Activated T-helper 1 cell treated with anti-CD3 and anti-CD28 coated beads, Interleukin-2, amount 50 U/mL, for 16 hours (primary cell): Measurements from ENCODE around the gene CHKA.

ENCODE experiments used
- DNase-seq, 2 donors: peaks; one replicate each; pipeline ENCODE4 v3.0.0-alpha.2; 2020; ENCODE audit warnings: low read depth in 1 of 2, low spot score in 1 of 2

Gene CHKA

DNA sequence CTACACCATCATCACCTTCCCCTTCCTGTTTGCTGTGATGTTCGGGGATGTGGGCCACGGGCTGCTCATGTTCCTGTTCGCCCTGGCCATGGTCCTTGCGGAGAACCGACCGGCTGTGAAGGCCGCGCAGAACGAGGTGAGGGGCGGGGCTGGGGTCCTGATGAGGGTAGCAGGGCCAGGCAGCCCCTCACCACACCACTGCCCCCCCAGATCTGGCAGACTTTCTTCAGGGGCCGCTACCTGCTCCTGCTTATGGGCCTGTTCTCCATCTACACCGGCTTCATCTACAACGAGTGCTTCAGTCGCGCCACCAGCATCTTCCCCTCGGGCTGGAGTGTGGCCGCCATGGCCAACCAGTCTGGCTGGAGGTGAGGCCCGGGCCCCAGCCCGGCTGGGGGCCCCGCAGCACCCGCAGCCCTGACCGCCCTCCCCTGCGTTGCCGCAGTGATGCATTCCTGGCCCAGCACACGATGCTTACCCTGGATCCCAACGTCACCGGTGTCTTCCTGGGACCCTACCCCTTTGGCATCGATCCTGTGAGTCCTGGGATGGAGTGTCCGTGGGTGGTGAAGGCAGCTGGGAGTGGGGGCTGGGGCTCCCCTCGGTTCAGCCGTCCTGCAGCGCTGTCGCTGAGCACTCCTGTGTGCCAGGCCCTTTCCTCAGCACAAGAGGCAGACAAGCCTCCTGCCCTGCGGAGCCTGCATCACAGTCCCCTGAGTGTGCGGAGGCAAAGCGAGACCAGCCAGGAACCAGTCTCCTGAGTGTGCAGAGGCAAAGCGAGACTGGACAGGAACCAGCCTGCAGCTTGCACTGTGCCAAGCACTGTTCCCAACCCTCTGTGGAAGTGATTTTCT is 73.5 kb downstream of the CHKA start:
- no peak for DNase-seq

DNA sequence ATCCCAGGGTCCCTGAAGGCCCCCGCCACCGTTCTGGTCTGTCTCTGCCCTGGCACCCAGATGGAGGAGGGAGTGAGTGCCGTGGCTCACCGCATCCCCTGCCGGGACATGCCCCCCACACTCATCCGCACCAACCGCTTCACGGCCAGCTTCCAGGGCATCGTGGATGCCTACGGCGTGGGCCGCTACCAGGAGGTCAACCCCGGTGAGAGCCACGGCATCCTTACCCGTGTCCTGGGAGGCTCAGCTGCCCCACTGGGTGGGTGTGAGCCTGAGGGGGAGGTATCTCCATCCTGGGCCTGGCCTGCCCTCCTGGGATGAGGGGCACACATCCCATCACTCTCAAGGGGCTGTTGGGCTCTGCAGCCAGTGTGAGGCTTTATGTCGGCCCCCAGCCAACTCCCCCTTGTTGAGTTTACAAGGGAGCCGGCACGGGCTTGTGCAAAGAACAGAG is 76.3 kb downstream of the CHKA start:
- no peak for DNase-seq

DNA sequence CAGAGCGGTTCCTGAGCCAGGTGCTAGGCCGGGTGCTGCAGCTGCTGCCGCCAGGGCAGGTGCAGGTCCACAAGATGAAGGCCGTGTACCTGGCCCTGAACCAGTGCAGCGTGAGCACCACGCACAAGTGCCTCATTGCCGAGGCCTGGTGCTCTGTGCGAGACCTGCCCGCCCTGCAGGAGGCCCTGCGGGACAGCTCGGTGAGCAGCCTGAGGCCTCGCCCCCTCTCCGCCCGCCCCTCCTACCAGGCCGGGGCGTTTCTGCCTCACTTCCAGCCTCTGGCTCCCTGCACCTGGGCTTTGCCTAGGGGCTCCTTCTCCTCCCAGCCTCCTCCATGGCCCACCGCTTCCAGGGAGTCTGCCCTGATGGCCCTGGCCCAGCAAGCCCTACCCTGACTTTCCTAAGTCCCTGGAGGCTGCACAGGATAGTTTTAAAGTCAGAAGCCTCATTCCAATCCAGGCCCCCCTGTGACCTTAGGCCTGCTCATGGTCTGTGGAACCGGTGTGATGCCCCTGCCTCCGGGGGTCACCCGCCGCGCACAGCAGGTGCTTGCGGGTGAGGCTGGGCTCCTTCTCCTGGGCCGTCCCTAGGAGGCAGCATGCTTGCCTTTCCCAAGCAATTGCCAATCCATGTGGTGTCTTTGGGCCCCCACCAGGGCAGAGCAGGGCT is 76.9 kb downstream of the CHKA start:
- DNase-seq: no peak

DNA sequence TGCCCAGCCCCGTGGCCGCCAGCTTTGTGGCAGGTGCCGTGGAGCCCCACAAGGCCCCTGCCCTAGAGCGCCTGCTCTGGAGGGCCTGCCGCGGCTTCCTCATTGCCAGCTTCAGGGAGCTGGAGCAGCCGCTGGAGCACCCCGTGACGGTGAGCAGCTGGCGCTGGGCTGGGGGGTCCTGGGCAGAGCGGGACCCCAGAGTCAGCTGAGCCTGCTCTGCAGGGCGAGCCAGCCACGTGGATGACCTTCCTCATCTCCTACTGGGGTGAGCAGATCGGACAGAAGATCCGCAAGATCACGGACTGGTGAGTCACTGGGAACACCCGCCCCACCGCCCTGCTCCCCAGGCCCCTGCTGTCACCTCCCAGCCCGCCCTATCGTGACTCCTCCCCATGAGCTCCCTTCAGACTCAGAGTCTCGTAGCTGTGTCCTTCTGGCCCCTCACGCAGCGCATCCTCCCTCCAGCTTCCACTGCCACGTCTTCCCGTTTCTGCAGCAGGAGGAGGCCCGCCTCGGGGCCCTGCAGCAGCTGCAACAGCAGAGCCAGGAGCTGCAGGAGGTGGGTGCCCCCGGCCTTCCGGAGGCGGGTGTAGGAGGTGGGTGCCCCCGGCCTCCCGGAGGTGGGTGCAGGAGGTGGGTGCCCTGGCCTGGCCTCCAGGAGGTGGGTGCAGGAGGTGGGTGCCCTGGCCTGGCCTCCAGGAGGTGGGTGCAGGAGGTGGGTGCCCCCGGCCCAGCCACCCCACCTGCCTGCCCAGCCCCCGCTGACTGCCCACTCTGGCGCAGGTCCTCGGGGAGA is 77.6 kb downstream of the CHKA start:
- DNase-seq: no peak

DNA sequence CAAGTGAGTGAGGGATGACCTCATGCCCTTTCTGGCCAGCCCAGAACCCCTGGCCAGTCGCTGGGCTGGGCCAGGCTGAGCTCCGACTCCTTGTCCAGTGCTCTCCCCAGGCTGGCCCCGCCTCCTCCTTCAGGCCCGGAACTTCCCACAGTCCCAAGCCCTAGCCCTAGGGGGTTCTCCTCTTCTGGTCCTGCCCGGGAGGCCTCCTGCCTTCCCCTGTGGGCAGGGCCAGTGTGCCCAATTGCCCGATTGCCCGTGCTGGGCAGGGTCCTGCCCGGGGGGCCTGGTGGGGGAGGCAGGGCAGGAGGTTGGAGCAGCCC is 78.2 kb downstream of the CHKA start:
- no peak for DNase-seq

DNA sequence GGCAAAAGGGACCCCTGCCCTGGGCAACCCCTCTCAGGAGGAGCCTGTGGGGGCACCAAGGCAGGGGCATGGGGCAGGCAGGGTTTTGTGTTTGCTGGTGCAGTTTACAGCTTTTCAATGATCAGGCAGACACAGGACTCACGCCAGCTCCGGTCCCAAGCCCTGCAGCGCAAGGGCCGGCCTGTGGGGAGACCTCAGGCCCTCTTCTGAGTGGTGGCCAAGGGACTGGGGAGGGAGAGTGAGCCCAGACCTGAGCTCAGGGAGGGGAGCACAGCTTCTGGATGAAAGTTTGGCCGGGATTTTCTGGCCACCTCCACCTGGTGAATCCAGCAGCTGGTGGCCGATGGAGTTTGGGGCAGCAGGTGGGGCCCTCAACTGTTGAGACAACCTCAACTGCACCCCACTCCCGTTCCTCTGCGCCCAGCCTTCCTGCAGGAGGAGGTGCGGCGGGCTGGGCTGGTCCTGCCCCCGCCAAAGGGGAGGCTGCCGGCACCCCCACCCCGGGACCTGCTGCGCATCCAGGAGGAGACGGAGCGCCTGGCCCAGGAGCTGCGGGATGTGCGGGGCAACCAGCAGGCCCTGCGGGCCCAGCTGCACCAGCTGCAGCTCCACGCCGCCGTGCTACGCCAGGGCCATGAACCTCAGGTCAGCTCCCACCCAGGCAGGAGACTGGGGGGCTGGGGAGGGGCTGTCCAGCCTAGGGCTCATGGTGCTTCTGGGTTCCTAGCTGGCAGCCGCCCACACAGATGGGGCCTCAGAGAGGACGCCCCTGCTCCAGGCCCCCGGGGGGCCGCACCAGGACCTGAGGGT is 78.8 kb downstream of the CHKA start:
- DNase-seq: no peak

DNA sequence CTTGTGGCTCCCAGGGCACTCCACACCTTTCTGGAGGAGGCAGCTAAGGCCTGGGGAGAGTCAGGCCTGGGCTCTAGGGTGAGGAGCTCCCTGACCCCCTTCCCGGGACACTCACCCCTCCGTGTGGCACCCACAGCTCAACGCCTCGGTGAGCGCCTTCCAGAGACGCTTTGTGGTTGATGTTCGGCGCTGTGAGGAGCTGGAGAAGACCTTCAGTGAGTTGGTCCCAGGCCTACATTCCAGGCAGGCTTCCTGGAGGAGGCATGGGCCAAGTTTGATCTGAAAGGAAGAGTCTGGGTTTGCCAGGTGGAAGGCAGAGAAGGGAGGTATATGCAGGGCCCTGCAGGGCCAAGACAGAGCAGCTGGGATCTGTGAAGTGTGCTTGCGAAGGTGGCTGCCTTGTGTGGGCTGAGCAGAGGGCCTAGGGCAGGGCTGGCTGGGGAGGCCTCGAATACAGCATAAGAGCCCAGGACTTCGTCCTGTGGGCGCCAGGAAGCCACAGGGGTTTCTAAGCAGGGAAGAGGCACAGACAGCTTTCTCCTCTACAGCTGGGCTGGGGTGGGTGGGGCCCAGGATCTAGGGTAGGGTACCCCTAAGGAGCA is 79.5 kb downstream of the CHKA start:
- no peak for DNase-seq

DNA sequence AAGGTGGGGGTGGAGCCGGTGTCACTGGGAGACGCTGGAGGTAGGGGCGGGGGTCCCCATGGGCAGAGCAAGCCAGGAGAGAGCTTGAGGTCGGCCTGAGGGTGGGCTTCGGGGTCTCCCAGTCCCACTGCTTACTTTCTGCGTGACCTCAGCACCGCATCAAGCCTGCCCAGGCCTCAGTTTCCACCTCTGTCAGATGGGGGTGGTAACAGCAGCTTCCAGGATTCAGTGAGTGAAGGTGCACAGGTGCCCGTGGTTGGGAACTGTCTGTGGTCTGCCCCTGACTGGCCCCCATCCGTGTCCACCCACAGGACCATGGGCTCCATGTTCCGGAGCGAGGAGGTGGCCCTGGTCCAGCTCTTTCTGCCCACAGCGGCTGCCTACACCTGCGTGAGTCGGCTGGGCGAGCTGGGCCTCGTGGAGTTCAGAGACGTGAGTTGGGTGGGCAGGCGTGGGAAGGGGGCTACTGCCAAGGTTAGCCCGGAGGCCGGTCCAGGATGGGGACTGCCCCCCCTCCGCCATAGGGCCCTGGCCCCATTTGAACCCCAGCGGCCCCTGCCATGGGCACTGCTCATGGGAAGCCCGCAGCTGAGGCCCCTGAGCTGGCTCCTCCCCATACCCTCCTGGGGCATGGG is 80.1 kb downstream of the CHKA start:
- DNase-seq: no peak

DNA sequence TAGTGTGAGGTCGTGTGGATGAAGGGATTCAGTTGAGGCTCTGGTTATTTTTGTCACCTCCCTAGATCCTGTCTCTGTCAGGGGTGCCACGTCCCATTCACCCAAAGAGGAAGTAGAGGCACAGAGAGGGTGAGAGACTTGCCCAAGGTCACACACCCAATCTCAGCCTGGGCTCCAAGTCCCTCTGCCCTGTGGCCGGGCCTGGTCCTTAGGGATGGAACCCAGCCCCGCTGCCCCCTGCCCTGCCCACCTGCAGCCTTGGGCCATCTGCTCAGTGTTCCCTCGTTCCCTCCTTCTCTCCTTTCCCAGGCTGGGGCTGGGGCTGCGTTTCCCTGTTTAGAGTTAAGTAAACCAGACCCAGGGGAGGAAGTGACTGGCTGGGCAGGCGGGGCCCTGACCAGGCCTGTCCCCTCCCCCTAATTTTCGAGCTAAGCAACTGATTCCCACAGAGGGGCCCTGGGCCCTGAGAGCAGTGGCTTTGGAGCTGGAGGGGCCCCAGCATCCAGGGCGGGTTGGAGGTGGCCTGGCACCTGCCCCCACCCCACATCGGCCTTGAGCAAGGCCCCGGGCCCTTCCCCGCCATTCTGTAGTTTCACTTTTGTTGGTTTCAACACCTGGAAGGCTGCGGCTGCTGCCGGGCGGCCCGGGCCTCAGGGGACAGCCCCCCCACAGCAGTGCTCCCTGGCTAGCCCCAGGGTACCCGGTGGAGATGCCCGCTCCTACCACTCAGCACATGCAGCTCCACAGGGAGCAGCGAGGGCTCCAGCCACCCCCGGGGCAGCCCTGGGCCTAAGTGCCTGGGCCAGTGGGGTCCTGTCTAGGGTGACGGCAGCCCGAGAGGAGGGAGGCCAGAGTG is 80.9 kb downstream of the CHKA start:
- DNase-seq: no peak

DNA sequence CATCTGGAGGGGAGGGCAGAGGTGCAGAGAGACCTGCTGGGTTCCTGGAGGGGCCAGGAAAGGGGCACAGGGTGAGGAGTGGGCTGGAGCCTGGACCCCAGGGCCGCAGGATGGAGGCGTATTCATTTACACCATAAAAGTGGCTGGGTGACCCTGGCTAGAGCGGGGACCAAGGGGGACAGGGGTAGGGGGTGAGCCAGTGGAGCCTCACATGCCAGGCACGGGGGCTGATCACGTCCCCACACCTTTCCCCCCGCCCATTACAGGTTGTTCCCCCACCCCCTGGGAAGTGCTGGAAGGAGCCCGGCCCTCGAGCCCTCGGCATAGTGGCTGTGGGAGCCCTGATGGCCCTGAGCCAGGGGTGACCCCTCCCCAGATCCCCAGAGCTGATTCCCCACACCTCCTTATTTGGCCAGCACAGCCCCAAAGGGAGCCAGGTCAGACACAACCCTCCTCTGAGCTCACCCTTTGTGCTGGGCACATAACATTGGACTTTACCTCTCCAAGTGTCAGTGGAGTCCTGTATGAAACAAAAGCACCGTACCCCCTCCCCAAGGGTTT is 81.6 kb downstream of the CHKA start:
- no peak for DNase-seq

DNA sequence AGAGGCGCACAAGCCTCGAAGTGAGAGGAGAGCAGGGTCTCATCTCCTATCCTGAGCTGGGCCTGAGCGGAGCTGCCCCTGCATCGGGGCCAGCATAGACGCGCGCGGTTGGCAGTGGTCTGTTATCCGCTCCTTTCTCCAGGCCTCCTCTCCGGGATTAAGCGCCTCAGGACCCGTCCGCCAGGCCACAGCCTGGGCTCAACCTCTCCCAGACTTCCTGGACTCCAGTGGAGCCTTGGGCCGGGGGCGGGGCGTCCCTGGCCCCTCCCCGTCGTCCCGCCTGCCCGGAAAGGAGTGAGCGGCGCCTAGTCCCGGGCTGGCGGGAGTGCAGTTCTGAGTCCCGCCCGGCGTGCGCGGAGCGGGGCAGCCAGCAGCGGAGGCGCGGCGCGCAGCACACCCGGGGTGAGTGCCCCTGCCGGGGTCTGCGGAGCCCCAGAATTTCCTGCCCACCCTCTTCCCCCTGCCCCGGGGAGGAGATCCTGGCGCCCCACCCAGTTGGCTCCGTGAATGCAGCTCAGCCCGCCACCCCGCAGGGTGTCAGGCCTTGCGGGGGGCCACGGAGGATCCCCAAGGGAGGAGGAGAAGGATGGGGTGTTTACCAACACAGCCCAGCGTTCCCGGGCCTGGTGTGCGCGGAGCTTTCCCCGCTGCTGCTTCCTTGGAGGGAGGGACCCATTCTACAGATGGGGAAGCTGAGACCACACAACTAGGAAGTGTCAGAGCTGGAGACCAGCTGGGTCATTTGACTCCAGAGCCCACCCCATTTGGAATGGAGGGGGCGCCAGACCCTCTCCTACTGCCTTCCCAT is 82.3 kb downstream of the CHKA start, which contains the start of gene TCIRG1:
TCIRG1 (plus strand) TSS at position 308 of the 808 bp plus-strand sequence. CDS start 2,247 bp downstream, outside the sequence.
- DNase-seq: peak; percentile 26 to 39

DNA sequence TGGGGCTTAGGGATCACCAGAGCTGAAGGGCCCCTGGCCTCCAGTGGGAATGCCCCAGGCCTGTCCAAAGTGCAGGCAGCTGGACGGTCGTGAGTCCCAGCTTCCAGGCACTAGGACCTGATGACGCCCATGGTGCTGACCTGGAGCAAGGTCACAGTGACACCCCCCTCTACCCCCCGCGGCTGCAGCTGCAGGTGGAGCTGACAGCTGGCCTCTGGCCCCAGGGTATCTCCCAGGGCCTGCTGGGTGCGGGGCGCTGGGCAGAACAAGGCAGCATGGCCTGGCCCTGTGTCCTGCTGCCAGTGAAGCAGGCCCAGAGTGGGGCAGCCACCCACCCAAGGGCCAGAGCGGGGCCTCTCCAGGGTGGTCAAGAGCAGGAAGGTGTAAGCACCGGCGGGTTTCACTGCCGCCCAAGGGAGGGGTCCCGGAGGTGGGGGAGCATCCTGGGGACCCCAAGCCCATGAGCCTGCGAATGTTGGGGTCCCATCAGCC is 82.9 kb downstream of the CHKA start:
- DNase-seq: no peak

DNA sequence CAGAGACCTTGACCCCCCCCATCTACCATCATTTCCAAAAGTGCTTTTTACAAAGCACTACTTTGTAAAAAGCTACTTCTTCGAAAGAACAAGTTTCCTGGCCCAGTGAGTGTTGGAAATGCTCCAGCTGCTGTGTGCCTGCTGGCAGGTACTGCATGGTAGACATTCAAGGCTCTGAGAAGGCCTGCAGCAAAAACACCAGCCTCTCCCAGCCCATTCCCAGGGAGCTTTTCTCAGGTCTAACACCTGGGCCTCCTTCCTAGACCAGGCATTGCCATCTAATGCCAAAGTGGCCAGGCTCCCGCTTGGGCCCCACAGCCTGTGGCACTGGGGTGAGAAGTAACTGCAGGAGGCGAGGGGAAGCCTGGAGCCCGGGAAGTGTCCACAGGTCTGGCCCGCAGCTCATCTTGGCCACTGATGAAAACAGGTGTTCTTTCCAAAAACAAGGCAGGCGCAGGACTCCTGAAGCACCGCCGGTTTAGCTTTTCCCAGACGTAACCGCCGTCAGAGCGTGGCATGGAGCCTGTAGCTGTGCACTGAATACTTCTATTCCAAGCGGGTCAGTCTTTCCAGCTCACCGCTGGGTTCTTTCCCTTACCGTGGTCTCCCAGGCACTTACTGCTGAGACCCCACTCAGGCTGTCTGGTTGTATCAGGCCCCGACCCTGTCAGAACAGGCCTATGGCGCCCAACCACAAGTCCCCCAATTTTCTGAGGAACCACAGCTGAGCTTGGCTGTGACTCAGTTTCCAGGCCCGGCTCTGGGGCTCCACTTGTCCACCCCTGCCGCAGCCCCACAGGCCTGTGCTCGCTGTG is 83.6 kb downstream of the CHKA start:
- no peak for DNase-seq

DNA sequence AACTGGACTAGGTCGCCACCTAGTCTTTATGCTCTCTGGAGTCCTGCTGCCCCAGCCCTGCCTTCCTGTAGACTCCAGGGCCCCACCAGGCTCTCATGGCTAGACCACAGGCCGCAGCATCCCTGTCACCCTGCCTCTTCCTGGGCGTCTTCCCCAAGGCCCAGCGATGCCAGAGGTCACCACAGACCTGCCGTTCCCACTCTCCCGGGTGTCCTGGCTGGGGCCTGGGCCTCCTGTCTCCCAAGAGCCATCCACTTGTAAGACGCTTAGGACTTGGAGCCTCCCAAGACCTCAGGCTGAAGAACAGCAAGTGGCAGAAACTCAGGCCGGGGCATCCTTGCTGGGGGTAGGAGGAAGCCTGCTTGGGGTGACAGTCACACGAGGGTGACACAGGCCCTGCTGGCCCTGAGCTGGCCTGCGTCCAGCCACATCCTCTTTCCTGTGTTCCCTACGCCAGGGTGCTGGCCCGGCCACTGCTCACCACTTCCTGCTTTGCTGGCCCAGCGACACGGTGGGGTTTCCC is 84.4 kb downstream of the CHKA start:
- DNase-seq: no peak

DNA sequence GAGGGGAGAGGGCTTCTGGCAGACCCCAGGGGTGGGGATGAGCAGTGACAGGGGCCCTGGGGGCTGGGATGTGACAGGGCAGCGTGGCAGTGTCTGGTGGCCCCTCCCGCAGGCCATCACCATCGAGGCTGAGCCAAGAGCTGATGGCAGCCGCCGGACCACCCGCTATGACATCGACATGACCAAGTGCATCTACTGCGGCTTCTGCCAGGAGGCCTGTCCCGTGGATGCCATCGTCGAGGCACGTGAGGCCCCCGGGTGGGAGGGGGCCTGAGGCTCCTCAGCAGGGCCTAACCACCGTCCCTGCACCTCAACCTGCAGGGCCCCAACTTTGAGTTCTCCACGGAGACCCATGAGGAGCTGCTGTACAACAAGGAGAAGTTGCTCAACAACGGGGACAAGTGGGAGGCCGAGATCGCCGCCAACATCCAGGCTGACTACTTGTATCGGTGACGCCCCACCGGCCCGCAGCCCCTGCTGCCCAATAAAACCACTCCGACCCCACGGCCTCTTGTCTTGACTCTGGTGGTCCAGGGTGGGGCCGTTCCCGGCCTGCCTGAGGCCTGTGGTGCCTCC is 85.0 kb downstream of the CHKA start:
- DNase-seq: no peak

DNA sequence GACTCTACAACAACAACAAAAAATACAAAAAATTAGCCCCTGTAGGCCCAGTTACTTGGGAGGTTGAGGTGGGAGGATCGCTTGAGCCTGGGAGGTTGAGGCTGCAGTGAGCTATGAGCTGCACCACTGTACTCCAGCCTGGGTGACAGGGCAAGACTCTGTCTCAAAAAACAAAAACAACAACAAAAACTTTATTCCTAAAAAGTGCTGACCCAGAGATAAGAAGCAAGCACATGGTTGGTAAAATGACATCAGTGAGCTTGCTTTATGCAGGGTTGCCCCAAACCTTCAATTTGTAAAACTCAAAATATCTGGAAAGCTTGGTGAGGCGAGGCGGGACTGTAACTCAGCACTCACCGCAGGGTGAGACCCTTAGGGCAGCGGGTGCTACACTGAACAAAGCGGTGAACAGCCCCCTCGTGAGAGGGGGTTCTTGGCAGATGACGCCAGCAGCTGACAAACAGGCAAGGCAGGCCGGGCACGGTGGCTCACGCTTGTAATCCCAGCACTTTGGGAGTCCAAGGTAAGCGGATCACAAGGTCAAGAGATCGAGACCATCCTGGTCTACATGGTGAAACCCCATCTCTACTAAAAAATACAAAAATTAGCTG is 85.8 kb downstream of the CHKA start:
- no peak for DNase-seq
